HEK293T (cell line): Measurements from ENCODE around the gene SAFB2.

Experiments used
- ELF4 ChIP-seq: fragments of 450-650 bp; IDR thresholded peaks from 2 replicates; pipeline ENCODE4 v1.6.1; 2017; ENCODE audit warnings: antibody characterized with exemption
- HDGF ChIP-seq: fragments of 450-650 bp; IDR thresholded peaks from 2 replicates; pipeline ENCODE4 v1.6.1; 2017; ENCODE audit warnings: antibody characterized with exemption, borderline replicate concordance
- L3MBTL2 ChIP-seq: fragments of 450-650 bp; conservative IDR thresholded peaks from 2 replicates; pipeline ENCODE4 v1.6.1; 2016; ENCODE audit warnings: mild to moderate bottlenecking
- NFRKB ChIP-seq: fragments of 450-650 bp; IDR thresholded peaks from 2 replicates; pipeline ENCODE4 v1.6.1; 2016; ENCODE audit warnings: mild to moderate bottlenecking, moderate library complexity
- SP1 ChIP-seq: fragments of 450-650 bp; IDR thresholded peaks from 2 replicates; pipeline ENCODE4 v1.6.1; 2017
- ZNF384 ChIP-seq: fragments of 450-650 bp; IDR thresholded peaks from 2 replicates; pipeline ENCODE4 v1.6.1; 2016
- TF ChIP-seq, protein P1 (sequence below): fragments of 450-650 bp; IDR thresholded peaks from 2 replicates; pipeline ENCODE4 v1.6.1; 2016

DNA sequence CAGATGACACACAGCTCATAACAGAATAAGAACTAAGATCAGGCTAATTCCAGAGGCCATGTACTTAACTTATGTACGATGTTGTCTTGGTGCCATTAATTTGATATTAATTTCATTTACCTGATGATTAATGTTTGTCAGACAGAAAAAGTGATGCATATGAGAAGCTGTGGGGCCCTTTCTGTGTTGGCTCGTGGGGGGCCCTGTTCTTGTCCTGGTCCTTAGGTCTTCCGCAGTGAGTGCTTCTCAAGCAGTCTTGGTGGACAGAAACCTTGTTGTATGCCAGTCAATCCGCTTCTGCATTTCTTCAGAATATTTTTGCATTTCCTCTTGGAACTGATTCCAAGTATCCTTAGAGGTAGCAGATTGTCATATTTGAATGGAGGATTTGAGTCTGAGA, 20.5 kb upstream of the SAFB2 start:
- TF ChIP-seq ELF4 = no peak
- TF ChIP-seq SP1 = no peak
- TF ChIP-seq HDGF = no peak
- TF ChIP-seq, protein P1, sequence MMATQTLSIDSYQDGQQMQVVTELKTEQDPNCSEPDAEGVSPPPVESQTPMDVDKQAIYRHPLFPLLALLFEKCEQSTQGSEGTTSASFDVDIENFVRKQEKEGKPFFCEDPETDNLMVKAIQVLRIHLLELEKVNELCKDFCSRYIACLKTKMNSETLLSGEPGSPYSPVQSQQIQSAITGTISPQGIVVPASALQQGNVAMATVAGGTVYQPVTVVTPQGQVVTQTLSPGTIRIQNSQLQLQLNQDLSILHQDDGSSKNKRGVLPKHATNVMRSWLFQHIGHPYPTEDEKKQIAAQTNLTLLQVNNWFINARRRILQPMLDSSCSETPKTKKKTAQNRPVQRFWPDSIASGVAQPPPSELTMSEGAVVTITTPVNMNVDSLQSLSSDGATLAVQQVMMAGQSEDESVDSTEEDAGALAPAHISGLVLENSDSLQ = no peak
- TF ChIP-seq L3MBTL2 = no peak
- no peak for TF ChIP-seq ZNF384
- no peak for TF ChIP-seq NFRKB
